Activated naive CD8-positive, alpha-beta T cell treated with anti-CD3 and anti-CD28 coated beads, Interleukin-2, amount 50 U/mL, for 16 hours (primary cell): Measurements from ENCODE around the gene ANKS3.

Experiments used
- DNase-seq: peaks from one replicate; pipeline ENCODE4 v3.0.0-alpha.2; 2020; ENCODE audit warnings: low read depth, low spot score

The ANKS3 gene

GRCh38 chr16:4696172-4696904, 37.7 kb downstream of the ANKS3 start:
- no peak for DNase-seq

GRCh38 chr16:4695473-4696171, 38.4 kb downstream of the ANKS3 start:
- DNase-seq, result no peak

GRCh38 chr16:4694642-4695451, 39.2 kb downstream of the ANKS3 start:
- DNase-seq, result no peak

GRCh38 chr16:4693956-4694641, 40.0 kb downstream of the ANKS3 start:
- no peak for DNase-seq

- DNase-seq, result peak; percentile 94
These were observed 40.6 kb downstream of the ANKS3 start, which contains the start of gene NUDT16L1 for GRCh38 chr16:4693296-4693955. TSS of gene NUDT16L1 (plus strand) at chr16:4693562. CDS start at chr16:4693727, 165 bp downstream.

- DNase-seq, result no peak
These were observed 41.4 kb downstream of the ANKS3 start for GRCh38 chr16:4692460-4693295.

- DNase-seq, result no peak
These were observed 42.2 kb downstream of the ANKS3 start for GRCh38 chr16:4691666-4692412.

- no peak for DNase-seq
These were observed 43.0 kb downstream of the ANKS3 start for GRCh38 chr16:4690946-4691665.

GRCh38 chr16:4689864-4690704, 44.0 kb downstream of the ANKS3 start:
- DNase-seq, result no peak

- no peak for DNase-seq
These were observed 44.9 kb downstream of the ANKS3 start for GRCh38 chr16:4689091-4689671.

- DNase-seq, result no peak
These were observed 45.4 kb downstream of the ANKS3 start for GRCh38 chr16:4688674-4689045.

- DNase-seq, result no peak
These were observed 46.0 kb downstream of the ANKS3 start for GRCh38 chr16:4687946-4688673.

GRCh38 chr16:4687416-4687815, 46.7 kb downstream of the ANKS3 start:
- DNase-seq, result no peak

GRCh38 chr16:4686497-4687210, 47.4 kb downstream of the ANKS3 start:
- DNase-seq, result no peak

GRCh38 chr16:4685776-4686496, 48.1 kb downstream of the ANKS3 start:
- no peak for DNase-seq

- DNase-seq, result no peak
These were observed 48.8 kb downstream of the ANKS3 start for GRCh38 chr16:4685292-4685691.
